ENCODE results near the gene ELOVL6. TPM values are rescaled to one million over a fixed set of nuclear protein-coding genes. Genes with fewer than 3 reads are reported as not detected.

The ELOVL6 gene
- total and polyA plus RNA-seq, 10 donors = 0.58 to 4.5 (median 3.3) TPM

DNA sequence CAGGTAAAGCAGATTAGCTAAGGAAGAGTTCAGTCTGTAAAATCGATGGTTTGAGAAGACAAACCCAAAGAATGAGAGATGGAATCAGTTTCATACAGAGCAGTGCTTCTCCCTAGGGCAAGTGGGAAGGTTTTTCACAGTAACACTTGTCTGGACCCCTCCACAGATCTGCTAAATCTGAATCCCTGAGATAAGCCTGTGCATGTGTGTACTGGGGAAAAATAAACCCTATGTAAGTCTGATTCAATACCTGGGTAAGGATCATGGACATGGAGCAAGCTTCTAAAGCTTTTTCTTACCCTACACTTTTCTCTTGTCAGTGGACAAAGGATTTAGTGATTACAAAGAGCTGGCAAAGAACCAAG is 13.6 kb downstream of the ELOVL6 start:
- no peaks in the 10 kb centered on the region for H3K9me3 ChIP-seq
- no peaks in the 10 kb centered on the region for H3K27me3 ChIP-seq (replicated peaks in 1 of 7)
- H3K36me3 ChIP-seq = no peaks in the 10 kb centered on the region
- WGBS, 5 donors = 44 to 74% (median 52%) methylated on average over 1 of the region's 1 CpG
- intact Hi-C loops (cut with DNase I; ENCODE audit: low total_unique reads) = no loop called here
- no peak overlapping the region for H3K27ac ChIP-seq
- no peak overlapping the region for H3K4me3 ChIP-seq
- DNase-seq = no peak
- TF ChIP-seq POLR2AphosphoS5 (IDR thresholded peaks at IDR 0.05) (no peak), POLR2A (IDR thresholded peaks at IDR 0.05) (no peak)
- TF ChIP-seq, protein P1, sequence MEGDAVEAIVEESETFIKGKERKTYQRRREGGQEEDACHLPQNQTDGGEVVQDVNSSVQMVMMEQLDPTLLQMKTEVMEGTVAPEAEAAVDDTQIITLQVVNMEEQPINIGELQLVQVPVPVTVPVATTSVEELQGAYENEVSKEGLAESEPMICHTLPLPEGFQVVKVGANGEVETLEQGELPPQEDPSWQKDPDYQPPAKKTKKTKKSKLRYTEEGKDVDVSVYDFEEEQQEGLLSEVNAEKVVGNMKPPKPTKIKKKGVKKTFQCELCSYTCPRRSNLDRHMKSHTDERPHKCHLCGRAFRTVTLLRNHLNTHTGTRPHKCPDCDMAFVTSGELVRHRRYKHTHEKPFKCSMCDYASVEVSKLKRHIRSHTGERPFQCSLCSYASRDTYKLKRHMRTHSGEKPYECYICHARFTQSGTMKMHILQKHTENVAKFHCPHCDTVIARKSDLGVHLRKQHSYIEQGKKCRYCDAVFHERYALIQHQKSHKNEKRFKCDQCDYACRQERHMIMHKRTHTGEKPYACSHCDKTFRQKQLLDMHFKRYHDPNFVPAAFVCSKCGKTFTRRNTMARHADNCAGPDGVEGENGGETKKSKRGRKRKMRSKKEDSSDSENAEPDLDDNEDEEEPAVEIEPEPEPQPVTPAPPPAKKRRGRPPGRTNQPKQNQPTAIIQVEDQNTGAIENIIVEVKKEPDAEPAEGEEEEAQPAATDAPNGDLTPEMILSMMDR (IDR thresholded peaks at IDR 0.05 in 8 of 11, conservative IDR thresholded peaks at IDR 0.05 in 3 of 11) = no peak
- peaks cover 0 to 5% (median 0%) of the 10 kb centered on the region in 6 donors for H3K4me1 ChIP-seq

DNA sequence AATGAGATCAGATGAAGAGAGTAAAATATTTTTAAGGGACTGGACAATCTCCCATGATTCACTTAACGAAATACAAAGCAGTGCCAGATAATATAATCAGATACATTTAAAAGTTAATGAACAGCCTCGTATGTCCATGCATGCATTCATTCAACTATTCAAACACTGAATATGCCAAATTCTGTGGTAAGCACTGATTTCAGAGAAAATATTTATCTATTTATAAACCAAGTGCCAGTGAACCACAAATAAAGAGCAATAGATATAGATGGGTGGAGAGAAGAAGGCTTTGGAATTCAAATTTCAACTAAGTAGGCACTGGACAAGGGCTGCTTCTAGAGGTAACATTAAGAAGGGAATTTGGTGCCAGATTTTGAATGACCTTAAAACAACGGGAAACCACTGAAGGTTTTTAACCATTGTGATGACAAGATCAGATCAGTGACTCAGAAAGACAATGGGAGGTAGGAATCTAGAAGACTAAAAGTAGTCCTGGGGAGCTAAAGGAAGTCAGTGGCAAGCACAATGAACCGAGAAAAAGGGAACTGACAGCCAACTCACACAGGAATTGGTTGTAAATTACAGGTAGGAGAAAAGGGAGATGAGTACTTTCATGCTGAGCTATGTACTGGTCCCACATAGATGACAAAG is 14.2 kb downstream of the ELOVL6 start:
- Histone ChIP-seq H3K27me3 (replicated peaks in 1 of 7) (no peaks in the 10 kb centered on the region), H3K9me3 (no peaks in the 10 kb centered on the region), H3K27ac (no peak overlapping the region), H3K36me3 (no peaks in the 10 kb centered on the region), H3K4me3 (no peak overlapping the region), H3K4me1 (peaks cover 0 to 5% (median 0%) of the 10 kb centered on the region in 6 donors)
- TF ChIP-seq, protein P1 (IDR thresholded peaks at IDR 0.05 in 8 of 11, conservative IDR thresholded peaks at IDR 0.05 in 3 of 11) = no peak
- no peak for TF ChIP-seq POLR2A (IDR thresholded peaks at IDR 0.05)
- no peak for TF ChIP-seq POLR2AphosphoS5 (IDR thresholded peaks at IDR 0.05)
- 49 to 52% (median 50%) methylated on average over 4 of the region's 4 CpGs for WGBS, 5 donors
- intact Hi-C loops (cut with DNase I; ENCODE audit: low total_unique reads) = no loop called here
- no peak for DNase-seq

DNA sequence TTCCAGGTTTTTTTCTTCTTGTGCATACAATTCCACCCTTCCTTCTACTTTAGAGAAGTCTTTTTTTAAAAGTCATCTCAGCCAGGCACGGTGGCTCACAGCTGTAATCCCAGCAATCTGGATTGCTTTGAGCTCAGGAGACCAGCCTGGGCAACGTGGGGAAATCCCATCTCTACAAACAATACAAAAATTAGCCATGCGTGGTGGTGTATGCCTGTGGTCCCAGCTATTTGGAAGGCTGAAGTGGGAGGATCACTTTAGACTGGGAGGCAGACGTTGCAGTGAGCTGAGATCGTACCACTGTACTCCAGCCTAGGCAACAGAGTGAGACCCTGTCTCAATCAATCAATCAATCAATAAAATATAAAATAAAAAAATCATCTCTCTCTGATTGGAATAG is 14.8 kb downstream of the ELOVL6 start:
- WGBS, 5 donors = 75 to 81% (median 80%) methylated on average over 5 of the region's 5 CpGs
- Histone ChIP-seq H3K4me1 (peaks cover 0 to 5% (median 0%) of the 10 kb centered on the region in 6 donors), H3K27me3 (replicated peaks in 1 of 7) (no peaks in the 10 kb centered on the region), H3K9me3 (no peaks in the 10 kb centered on the region), H3K4me3 (no peak overlapping the region), H3K36me3 (no peaks in the 10 kb centered on the region), H3K27ac (no peak overlapping the region)
- TF ChIP-seq POLR2A (IDR thresholded peaks at IDR 0.05) (no peak), POLR2AphosphoS5 (IDR thresholded peaks at IDR 0.05) (no peak)
- no peak for DNase-seq
- intact Hi-C loops (cut with DNase I; ENCODE audit: low total_unique reads) = no loop called here

DNA sequence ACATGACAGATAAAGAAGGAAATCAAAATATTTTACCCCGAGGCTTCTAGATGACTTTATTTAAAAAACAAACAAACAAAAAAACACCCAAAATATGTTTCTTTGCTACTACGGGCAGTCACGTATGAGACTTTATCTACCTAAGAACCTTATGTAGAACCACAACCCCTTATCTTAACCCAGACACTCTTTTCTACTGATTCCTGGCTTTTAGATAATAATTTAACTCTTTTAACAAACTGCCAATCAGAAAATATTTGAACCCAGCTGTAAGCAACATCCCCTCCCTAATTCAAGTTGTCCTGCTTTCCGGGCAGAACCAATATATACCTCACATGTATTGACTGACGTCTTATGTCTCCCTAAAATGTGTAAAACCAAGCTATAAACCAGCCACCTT is 15.4 kb downstream of the ELOVL6 start:
- 94 to 95% (median 94%) methylated on average over 5 of the region's 5 CpGs for WGBS, 5 donors
- Histone ChIP-seq H3K4me1 (peaks cover 0 to 5% (median 0%) of the 10 kb centered on the region in 6 donors), H3K4me3 (no peak overlapping the region), H3K27ac (no peak overlapping the region), H3K27me3 (replicated peaks in 1 of 7) (no peaks in the 10 kb centered on the region), H3K9me3 (no peaks in the 10 kb centered on the region), H3K36me3 (no peaks in the 10 kb centered on the region)
- no peak for DNase-seq
- intact Hi-C loops (cut with DNase I; ENCODE audit: low total_unique reads) = no loop called here
- TF ChIP-seq POLR2A (IDR thresholded peaks at IDR 0.05) = no peak
- TF ChIP-seq, protein P1 (IDR thresholded peaks at IDR 0.05 in 8 of 11, conservative IDR thresholded peaks at IDR 0.05 in 3 of 11) = no peak
- no peak for TF ChIP-seq POLR2AphosphoS5 (IDR thresholded peaks at IDR 0.05)

Measured in spleen (tissue), 11 donors.